H1 (cell line): ENCODE data around the gene RANBP9.

Source experiments
- CHD1 ChIP-seq: IDR thresholded peaks from 2 replicates; pipeline ENCODE4 v1.6.1; 2012; ENCODE audit warnings: low read depth, low read length, improper control_type of control experiment
- CTCF ChIP-seq, 3 experiments: IDR thresholded peaks; 1 replicate in 2 of 3; 2 replicates in 1 of 3; pipeline versions ENCODE4 v1.5.1 to v1.6.1; 2011; ENCODE audit warnings: low read length in 3 of 3, mild to moderate bottlenecking in 3 of 3, inconsistent platforms in 2 of 3, low read depth in 1 of 3, moderate library complexity in 1 of 3; ENCODE audit not compliant: insufficient read depth in 1 of 3; ENCODE audit errors: control extremely low read depth in 1 of 3
- TAF1 ChIP-seq: IDR thresholded peaks from 2 replicates; pipeline ENCODE4 v1.6.1; 2011; ENCODE audit warnings: mild to moderate bottlenecking, low read depth, low read length
- YY1 ChIP-seq: IDR thresholded peaks from 2 replicates; pipeline ENCODE4 v1.6.1; 2011; ENCODE audit warnings: low read depth, mild to moderate bottlenecking, low read length
- TF ChIP-seq, protein P1 (sequence below): IDR thresholded peaks from 2 replicates; pipeline ENCODE4 v1.6.1; 2011; ENCODE audit warnings: low read depth, mild to moderate bottlenecking, low read length; ENCODE audit not compliant: insufficient read depth
- TF ChIP-seq, protein P2 (sequence below): IDR thresholded peaks from 2 replicates; pipeline ENCODE4 v1.6.1; 2012; ENCODE audit warnings: low read length, inconsistent platforms

- TF ChIP-seq TAF1 = no peak
- no peak for TF ChIP-seq YY1
- TF ChIP-seq CTCF (IDR thresholded peaks at IDR 0.05; ENCODE audit: control extremely low read depth in 1 of 3, insufficient read depth in 1 of 3, low read depth in 1 of 3, low read length in 3 of 3) = no peak
- TF ChIP-seq, protein P1, sequence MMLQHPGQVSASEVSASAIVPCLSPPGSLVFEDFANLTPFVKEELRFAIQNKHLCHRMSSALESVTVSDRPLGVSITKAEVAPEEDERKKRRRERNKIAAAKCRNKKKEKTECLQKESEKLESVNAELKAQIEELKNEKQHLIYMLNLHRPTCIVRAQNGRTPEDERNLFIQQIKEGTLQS = no peak
- TF ChIP-seq CHD1 = no peak
- TF ChIP-seq, protein P2, sequence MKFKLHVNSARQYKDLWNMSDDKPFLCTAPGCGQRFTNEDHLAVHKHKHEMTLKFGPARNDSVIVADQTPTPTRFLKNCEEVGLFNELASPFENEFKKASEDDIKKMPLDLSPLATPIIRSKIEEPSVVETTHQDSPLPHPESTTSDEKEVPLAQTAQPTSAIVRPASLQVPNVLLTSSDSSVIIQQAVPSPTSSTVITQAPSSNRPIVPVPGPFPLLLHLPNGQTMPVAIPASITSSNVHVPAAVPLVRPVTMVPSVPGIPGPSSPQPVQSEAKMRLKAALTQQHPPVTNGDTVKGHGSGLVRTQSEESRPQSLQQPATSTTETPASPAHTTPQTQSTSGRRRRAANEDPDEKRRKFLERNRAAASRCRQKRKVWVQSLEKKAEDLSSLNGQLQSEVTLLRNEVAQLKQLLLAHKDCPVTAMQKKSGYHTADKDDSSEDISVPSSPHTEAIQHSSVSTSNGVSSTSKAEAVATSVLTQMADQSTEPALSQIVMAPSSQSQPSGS = no peak
These were observed 3.8 kb upstream of the RANBP9 start for GRCh38 chr6:13715444-13715883.
